GM20000 (cell line): ENCODE results near the gene HIVEP1.
"Not testable (repeated sequence)": the region's sequence is repeated elsewhere in the genome, so short reads cannot be mapped to it uniquely, and the experiment has no call there.

Source experiments
- DNase-seq: peaks from one replicate; pipeline ENCODE4 v3.0.0; 2012; ENCODE audit warnings: low spot score
- CTCF ChIP-seq: IDR thresholded peaks from 2 replicates; pipeline ENCODE4 v1.5.1; 2012; ENCODE audit warnings: mild to moderate bottlenecking, control low read depth; ENCODE audit errors: extremely low read depth, missing control alignments

Gene HIVEP1

DNA sequence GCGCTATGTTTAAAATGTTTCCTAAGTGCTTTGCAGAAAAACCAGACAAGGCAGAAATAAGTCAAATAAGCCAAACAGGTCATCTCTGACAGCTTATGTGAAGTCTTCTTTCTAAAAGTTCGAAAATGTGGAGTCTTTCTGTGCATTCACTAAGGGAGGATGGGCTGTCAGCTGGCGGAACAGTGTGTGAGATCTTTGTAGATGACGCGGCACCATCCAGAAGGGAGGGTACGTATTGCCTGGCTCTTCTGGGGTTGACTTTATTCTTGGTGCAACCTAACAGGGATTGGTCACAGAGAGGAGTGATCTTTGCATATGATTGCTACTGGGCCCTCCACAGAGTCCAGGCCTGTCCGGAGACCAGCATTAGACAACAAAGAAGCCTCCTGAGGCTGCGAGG, 163.5 kb downstream of the HIVEP1 start:
- TF ChIP-seq CTCF: no peak
- DNase-seq: no peak

DNA sequence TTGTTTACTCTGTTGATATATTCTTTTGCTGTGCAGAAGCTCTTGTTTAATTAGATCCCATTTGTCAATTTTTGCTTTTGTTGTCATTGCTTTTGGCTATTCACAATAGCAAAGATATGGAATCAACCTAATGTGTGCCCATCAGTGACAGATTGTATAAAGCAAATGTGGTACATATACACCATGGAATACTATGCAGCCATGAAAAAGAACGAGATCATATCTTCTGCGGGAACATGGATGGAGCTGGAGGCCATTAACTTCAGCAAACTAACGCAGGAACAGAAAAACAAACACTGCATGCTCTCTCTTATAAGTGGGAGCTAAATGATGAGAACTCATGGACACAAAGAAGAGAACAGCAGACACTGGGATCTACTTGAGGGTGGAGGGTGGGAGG, 164.7 kb downstream of the HIVEP1 start:
- not testable (repeated sequence) for DNase-seq

DNA sequence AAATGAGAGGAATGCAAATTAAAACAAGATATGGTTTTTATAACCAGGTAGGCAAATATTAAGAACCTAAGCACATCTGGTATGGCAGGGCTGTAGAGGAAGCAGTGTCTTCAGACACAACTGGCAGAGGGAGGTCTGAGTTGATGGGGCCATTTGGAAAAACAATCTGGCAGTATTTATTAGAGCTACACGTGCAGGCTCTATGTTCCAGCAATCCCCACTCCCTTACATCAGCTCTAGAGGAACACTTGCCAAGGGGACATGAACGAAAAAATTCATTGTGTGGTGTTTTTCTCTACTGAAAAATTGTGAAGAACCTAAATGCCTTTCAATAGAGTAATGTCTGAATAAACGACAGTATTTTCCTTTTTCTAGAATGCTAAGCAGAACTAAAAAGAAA, 166.4 kb downstream of the HIVEP1 start:
- DNase-seq: no peak
- no peak for TF ChIP-seq CTCF

GRCh38 chr6:12181481-12181880, 169.4 kb downstream of the HIVEP1 start:
- no peak for TF ChIP-seq CTCF

DNA sequence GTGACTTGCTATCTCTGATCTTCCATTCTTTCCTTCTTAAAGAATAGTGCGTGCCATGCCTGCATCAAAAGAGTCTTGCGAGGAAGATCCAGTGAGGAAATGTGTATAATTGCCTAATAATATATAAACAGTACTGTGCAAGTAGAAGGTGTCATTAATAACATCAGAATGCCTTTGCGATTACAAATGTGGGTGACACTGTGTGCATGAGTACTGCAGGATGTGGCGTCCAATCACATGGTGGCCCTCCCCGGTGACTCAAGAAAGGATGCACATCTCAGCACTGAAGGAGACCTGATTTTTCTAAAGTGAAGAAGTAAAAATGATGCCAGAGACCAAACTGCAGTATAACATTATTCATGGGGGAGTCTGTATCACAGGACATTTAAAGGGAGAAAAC, 170.6 kb downstream of the HIVEP1 start:
- TF ChIP-seq CTCF: no peak
- DNase-seq: no peak

More at GRCh38 chr6:12181481-12181880, 169.4 kb downstream of the HIVEP1 start:
- DNase-seq: no peak

GRCh38 chr6:12185081-12185673, 173.1 kb downstream of the HIVEP1 start:
- TF ChIP-seq CTCF: no peak
- DNase-seq: no peak

- DNase-seq: no peak
- TF ChIP-seq CTCF: no peak
These were observed 174.4 kb downstream of the HIVEP1 start for GRCh38 chr6:12186528-12186927.

DNA sequence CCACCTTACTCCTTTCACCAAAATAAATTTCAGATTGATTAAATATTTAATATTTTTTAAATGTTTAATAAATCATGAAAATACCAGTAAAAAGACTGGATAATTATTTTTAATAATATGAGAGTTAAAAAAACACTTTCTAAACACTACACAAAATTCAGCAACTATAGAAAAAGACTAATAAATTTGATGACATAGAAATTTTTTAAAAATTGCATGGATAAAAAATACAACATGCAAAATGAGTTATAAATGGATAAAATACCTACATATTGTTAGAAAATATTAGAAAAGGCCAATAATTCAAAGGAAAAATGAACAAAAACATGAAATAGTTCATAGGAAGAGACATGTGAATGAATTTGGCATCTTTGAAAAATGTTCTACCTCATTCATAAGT, 177.0 kb downstream of the HIVEP1 start:
- DNase-seq: no peak
- no peak for TF ChIP-seq CTCF
